Lung (tissue), 12 donors: ENCODE results near the gene USP47. TPM values are rescaled to one million over a fixed set of nuclear protein-coding genes. Genes with fewer than 3 reads are reported as not detected.

ENCODE experiments used
- ATAC-seq: fragments of 200-7000 bp; cut with Tn5 transposase; one replicate; pipeline ENCODE4 v1.9.1; 2020; ENCODE audit warnings: moderate number of reproducible peaks; ENCODE audit not compliant: insufficient read depth, low FRiP score
- DNase-seq, 3 donors: peaks; one replicate each; pipeline ENCODE4 v3.0.0-alpha.2; 2013 to 2017
- H3K27ac ChIP-seq, 2 donors: one replicate each; pipeline ENCODE4 v1.5.1; 2013; ENCODE audit warnings: mild to moderate bottlenecking in 2 of 2, moderate library complexity in 2 of 2, control low read depth in 1 of 2, inconsistent platforms in 1 of 2, low read depth in 1 of 2, low read length in 1 of 2
- H3K27me3 ChIP-seq, 3 donors: one replicate each; pipeline ENCODE4 v1.5.1; 2013; ENCODE audit warnings: low read length in 2 of 3; ENCODE audit not compliant: control insufficient read depth in 3 of 3, insufficient read depth in 3 of 3
- H3K36me3 ChIP-seq, 4 donors: one replicate each; pipeline ENCODE4 v1.5.1; 2013; ENCODE audit warnings: low read length in 4 of 4, mild to moderate bottlenecking in 1 of 4, moderate library complexity in 1 of 4; ENCODE audit not compliant: control insufficient read depth in 4 of 4, insufficient read depth in 4 of 4
- H3K4me1 ChIP-seq, 5 donors: one replicate each; pipeline ENCODE4 v1.5.1; 2013; ENCODE audit warnings: low read length in 5 of 5, mild to moderate bottlenecking in 2 of 5, moderate library complexity in 1 of 5; ENCODE audit not compliant: control insufficient read depth in 5 of 5, insufficient read depth in 5 of 5
- H3K4me3 ChIP-seq: one replicate; pipeline ENCODE4 v1.5.1; 2013; ENCODE audit warnings: mild to moderate bottlenecking, control low read depth, moderate library complexity
- H3K9ac ChIP-seq, 2 donors: one replicate each; pipeline ENCODE4 v1.5.1; 2013; ENCODE audit warnings: low read length in 2 of 2, control low read depth in 1 of 2; ENCODE audit not compliant: insufficient read depth in 1 of 2
- H3K9me3 ChIP-seq, 4 donors: one replicate each; pipeline ENCODE4 v1.5.1; 2013; ENCODE audit warnings: low read length in 3 of 4, mild to moderate bottlenecking in 1 of 4, moderate library complexity in 1 of 4; ENCODE audit not compliant: control insufficient read depth in 4 of 4, insufficient read depth in 3 of 4
- WGBS, 2 donors: extraction: QIAGEN DNeasy Blood & Tissue Kit; methylation state at CpG; one replicate each; pipeline ENCODE4 v1.1.7; 2013; 5-methylcytosine and 5-hydroxymethylcytosine counted together
- polyA plus RNA-seq, 2 donors: library from polyadenylated mRNA; stranded (reverse); fragments of 200-250 nt; gene quantifications; one replicate each; pipeline ENCODE4 v1.2.1, GENCODE V29; 2013
- total RNA-seq, 2 donors: library from RNA; depleted of rRNA in 1 of 2; stranded (reverse); fragments of >200 nt in 1 of 2; gene quantifications; one replicate each; pipeline ENCODE4 v1.2.1, GENCODE V29; 2014 to 2021
- TF ChIP-seq, protein P1 (sequence below): IDR thresholded peaks from 2 replicates; pipeline ENCODE4 v1.5.1; 2012; ENCODE audit warnings: mild to moderate bottlenecking; ENCODE audit errors: control extremely low read depth, extremely low read depth
- donor health status: control.
- donor health status: control.
- donor health status: Bipolar disorder and iron deficiency.
- donor health status: healthy.
- donor health status: DM: yes; HTN: yes; CAD: no.

The USP47 gene
- total and polyA plus RNA-seq, 4 donors: 20.4 to 183 (median 31.9) TPM

DNA sequence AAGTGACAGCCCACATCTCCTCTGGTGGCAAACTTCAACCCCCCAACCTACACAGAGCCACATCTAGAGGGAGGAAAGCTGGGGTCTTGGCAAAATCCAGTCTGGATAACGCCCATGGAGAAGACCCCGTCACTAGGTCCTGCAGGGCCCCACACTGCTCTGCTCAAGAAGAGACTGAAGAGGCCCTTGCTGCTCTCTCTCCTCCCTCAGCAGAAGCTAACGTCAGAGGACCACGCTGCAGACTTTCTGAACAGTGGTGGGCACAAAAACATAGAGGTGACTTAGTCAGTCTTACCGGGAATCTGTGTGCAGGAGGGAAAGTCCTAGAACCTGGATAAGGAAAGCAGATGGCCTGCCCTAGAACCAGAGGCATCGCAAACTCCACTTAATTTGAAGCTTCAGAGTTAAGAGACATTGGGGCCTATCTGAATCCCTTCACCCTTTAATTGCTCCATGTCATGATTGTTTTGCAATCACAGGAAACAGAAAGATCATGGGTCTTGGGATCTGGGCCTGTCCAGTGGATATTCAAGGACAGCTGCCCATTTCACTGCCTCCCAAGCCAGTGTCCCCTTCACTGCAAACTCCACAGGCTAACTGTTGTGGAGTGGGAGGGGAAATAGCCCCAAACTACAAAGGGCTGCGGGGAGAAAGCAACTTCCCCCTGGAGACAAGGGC, 164.9 kb downstream of the USP47 start:
- WGBS, 2 donors: 91 to 95% methylated on average over 7 of the region's 7 CpGs
- Histone ChIP-seq H3K9ac (no peak overlapping the region), H3K36me3 (peaks cover 0 to 15% (median 5%) of the 10 kb centered on the region in 4 donors)

DNA sequence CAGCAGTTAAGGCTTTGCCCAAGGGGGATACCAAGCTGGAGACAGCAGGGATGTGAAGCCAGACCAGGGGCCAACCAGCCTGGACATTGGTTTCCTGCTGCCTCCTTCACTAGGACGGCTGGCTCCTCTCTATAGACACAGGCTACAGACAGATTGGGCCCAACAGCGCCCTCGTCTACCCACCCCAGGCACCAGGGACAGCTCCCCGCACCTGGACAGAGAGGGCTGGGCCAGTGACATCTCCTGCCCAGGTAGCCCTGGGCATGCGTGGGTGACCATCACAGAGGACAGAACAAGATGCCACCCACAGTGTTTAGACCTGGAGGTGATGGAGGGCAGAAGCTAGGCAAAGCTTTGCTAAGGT, 165.4 kb downstream of the USP47 start:
- TF ChIP-seq, protein P1, sequence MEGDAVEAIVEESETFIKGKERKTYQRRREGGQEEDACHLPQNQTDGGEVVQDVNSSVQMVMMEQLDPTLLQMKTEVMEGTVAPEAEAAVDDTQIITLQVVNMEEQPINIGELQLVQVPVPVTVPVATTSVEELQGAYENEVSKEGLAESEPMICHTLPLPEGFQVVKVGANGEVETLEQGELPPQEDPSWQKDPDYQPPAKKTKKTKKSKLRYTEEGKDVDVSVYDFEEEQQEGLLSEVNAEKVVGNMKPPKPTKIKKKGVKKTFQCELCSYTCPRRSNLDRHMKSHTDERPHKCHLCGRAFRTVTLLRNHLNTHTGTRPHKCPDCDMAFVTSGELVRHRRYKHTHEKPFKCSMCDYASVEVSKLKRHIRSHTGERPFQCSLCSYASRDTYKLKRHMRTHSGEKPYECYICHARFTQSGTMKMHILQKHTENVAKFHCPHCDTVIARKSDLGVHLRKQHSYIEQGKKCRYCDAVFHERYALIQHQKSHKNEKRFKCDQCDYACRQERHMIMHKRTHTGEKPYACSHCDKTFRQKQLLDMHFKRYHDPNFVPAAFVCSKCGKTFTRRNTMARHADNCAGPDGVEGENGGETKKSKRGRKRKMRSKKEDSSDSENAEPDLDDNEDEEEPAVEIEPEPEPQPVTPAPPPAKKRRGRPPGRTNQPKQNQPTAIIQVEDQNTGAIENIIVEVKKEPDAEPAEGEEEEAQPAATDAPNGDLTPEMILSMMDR: no peak
- H3K9ac ChIP-seq: peak overlapping the region in 1 of 2 donors; percentile 16
- H3K4me1 ChIP-seq: peaks cover 4 to 37% (median 9%) of the 10 kb centered on the region in 5 donors
- no peak overlapping the region for H3K4me3 ChIP-seq
- 89 to 91% methylated on average over 5 of the region's 5 CpGs for WGBS, 2 donors
- peaks cover 0 to 8% (median 3%) of the 10 kb centered on the region in 3 donors for H3K27me3 ChIP-seq
- DNase-seq (no peak), ATAC-seq (no peak)
- peak overlapping the region in 1 of 2 donors; percentile 44 for H3K27ac ChIP-seq
- peaks cover 0 to 10% (median 3%) of the 10 kb centered on the region in 4 donors for H3K36me3 ChIP-seq
- H3K9me3 ChIP-seq: peaks cover 0 to 4% (median 0%) of the 10 kb centered on the region in 4 donors

More for the DNA sequence above, 164.9 kb downstream of the USP47 start:
- Histone ChIP-seq H3K9me3 (peaks cover 0 to 4% (median 0%) of the 10 kb centered on the region in 4 donors), H3K4me1 (peaks cover 4 to 37% (median 9%) of the 10 kb centered on the region in 5 donors), H3K27me3 (peaks cover 0 to 8% (median 3%) of the 10 kb centered on the region in 3 donors), H3K27ac (peak overlapping the region in 1 of 2 donors; percentile 78), H3K4me3 (no peak overlapping the region)
- DNase-seq (peak in 1 of 3 donors; percentile 48), ATAC-seq (no peak)
- TF ChIP-seq, protein P1: no peak

DNA sequence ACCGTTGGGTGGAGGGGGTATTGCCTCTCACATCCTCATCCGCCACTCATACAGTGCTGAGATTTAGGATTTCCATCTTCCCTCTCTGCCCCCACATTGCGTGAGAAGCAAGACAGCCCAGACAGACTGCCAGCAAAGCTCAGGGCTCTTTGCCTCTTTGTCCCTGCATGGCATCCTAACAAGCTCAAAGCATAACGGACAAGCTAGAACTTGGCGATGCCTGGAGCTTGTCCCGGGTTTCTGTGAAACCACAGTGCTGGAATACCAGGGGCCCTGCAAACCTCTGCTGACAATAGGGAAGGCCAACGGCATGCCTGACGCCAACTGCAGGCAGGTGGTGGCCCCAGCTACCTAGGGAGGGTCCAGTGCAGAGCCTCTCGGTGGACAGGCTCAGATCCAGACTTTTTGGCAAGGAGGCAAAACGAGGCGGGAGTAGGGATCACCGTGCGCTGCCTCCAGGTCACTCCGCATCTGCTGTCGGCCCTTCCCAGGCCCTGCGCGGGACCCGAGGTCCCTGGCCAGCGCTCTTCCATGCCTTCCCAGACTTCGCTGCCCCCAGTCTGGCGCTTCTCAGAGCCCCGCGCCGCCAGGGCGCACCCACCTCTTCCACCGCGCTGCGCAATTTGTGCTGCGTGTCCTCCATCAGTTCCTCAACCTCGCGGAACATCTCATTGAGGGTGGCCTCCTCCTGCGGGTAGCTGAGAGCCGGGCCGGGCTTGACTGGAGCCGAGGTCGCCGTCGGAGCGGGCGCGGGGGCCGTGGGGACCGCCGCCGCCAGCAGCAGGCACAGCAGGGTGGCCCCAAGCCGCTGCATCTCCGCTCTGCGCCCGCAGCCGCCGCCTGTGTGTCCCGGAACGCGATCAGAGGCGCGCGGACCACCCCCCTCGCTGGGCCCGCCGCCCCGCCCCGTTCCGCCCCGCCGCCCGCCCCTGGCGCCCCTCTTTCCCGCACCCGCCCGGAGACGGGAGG, 166.3 kb downstream of the USP47 start, which contains the start of gene DKK3:
Gene DKK3 (minus strand): TSS at position 858 of the 969 bp plus-strand sequence. CDS start 44 bp downstream, at position 814.
- DNase-seq (peak; percentile 60 to 64 (median 60)), ATAC-seq (peak; percentile 19)
- 10 to 11% methylated on average over 59 to 71 of the region's 71 CpGs for WGBS, 2 donors
- Histone ChIP-seq H3K9ac (peak within 1 kb of the TSS in 1 of 2 donors; percentile 62), H3K27ac (peak within 1 kb of the TSS in 1 of 2 donors; percentile 44), H3K4me1 (peaks cover 4 to 37% (median 9%) of the 10 kb centered on the region in 5 donors), H3K9me3 (peaks cover 0 to 2% (median 0%) of the 10 kb centered on the region in 4 donors), H3K4me3 (peak within 1 kb of the TSS; percentile 54), H3K36me3 (peaks cover 0 to 10% (median 3%) of the 10 kb centered on the region in 4 donors), H3K27me3 (peaks cover 0 to 8% (median 3%) of the 10 kb centered on the region in 3 donors)
- TF ChIP-seq, protein P1: no peak

Other genes with a start within 250 kb of the USP47 start
- gene GALNT18, start 220.0 kb upstream of the USP47 start, total RNA-seq: 10 to 100 TPM; 59.3 to 68.0 TPM
- gene GALNT18, start 220.0 kb upstream of the USP47 start, polyA plus RNA-seq: 100 to 1,000 TPM in 1 of 2 donors, 10 to 100 TPM in 1; 17.7 to 109 TPM
- gene DKK3, start 166.7 kb downstream of the USP47 start, total RNA-seq: 100 to 1,000 TPM; 115 to 121 TPM
- gene DKK3, start 166.7 kb downstream of the USP47 start, polyA plus RNA-seq: 10 to 100 TPM; 45.3 to 74.4 TPM